ENCODE measurements around the gene USP19. TPM values are rescaled to one million over a fixed set of nuclear protein-coding genes. Genes with fewer than 3 reads are reported as not detected.

The USP19 gene
- total RNA-seq, 1 donor from 2014 or later = 75.9 TPM

- Mint-ChIP-seq H3K27ac (ENCODE audit: unreplicated experiment) (no peak overlapping the region), H3K27me3 (ENCODE audit: unreplicated experiment) (no peaks in the 10 kb centered on the region), H3K36me3 (ENCODE audit: unreplicated experiment) (peaks cover 40% of the 10 kb centered on the region)
These were observed 9.3 kb downstream of the USP19 start for GRCh38 chr3:49111347-49111746.

GRCh38 chr3:49110780-49111179, 9.8 kb downstream of the USP19 start:
- Mint-ChIP-seq H3K36me3 (ENCODE audit: unreplicated experiment) (peaks cover 36% of the 10 kb centered on the region), H3K27ac (ENCODE audit: unreplicated experiment) (no peak overlapping the region), H3K9me3 (ENCODE audit: unreplicated experiment) (no peaks in the 10 kb centered on the region), H3K4me1 (ENCODE audit: unreplicated experiment) (peaks cover 3% of the 10 kb centered on the region), H3K4me3 (ENCODE audit: unreplicated experiment) (no peak overlapping the region), H3K27me3 (ENCODE audit: unreplicated experiment) (no peaks in the 10 kb centered on the region)
- DNase-seq (ENCODE audit: extremely low spot score, unreplicated experiment) = no peak
- TF ChIP-seq CTCF (IDR thresholded peaks at IDR 0.05) = no peak

More at GRCh38 chr3:49111347-49111746, 9.3 kb downstream of the USP19 start:
- Mint-ChIP-seq H3K4me1 (ENCODE audit: unreplicated experiment) (no peaks in the 10 kb centered on the region), H3K4me3 (ENCODE audit: unreplicated experiment) (no peak overlapping the region), H3K9me3 (ENCODE audit: unreplicated experiment) (no peaks in the 10 kb centered on the region)
- DNase-seq (ENCODE audit: extremely low spot score, unreplicated experiment) = no peak
- no peak for TF ChIP-seq CTCF (IDR thresholded peaks at IDR 0.05)

- Mint-ChIP-seq H3K4me3 (ENCODE audit: unreplicated experiment) (no peak overlapping the region), H3K9me3 (ENCODE audit: unreplicated experiment) (no peaks in the 10 kb centered on the region), H3K36me3 (ENCODE audit: unreplicated experiment) (peaks cover 16% of the 10 kb centered on the region), H3K4me1 (ENCODE audit: unreplicated experiment) (peaks cover 22% of the 10 kb centered on the region), H3K27me3 (ENCODE audit: unreplicated experiment) (no peaks in the 10 kb centered on the region), H3K27ac (ENCODE audit: unreplicated experiment) (no peak overlapping the region)
- TF ChIP-seq CTCF (IDR thresholded peaks at IDR 0.05) = no peak
- no peak for DNase-seq (ENCODE audit: extremely low spot score, unreplicated experiment)
These were observed 12.3 kb downstream of the USP19 start for GRCh38 chr3:49108346-49108745.

- H3K27me3 Mint-ChIP-seq (ENCODE audit: unreplicated experiment) = no peaks in the 10 kb centered on the region
- peaks cover 27% of the 10 kb centered on the region for H3K4me1 Mint-ChIP-seq (ENCODE audit: unreplicated experiment)
- TF ChIP-seq CTCF (IDR thresholded peaks at IDR 0.05) = no peak
- H3K4me3 Mint-ChIP-seq (ENCODE audit: unreplicated experiment) = peak within 1 kb of the TSS; percentile 98
- H3K9me3 Mint-ChIP-seq (ENCODE audit: unreplicated experiment) = no peaks in the 10 kb centered on the region
- peak within 1 kb of the TSS; percentile 97 for H3K27ac Mint-ChIP-seq (ENCODE audit: unreplicated experiment)
- peak; percentile 96 for DNase-seq (ENCODE audit: extremely low spot score, unreplicated experiment)
- peaks cover 32% of the 10 kb centered on the region for H3K36me3 Mint-ChIP-seq (ENCODE audit: unreplicated experiment)
These were observed 16.0 kb downstream of the USP19 start, which contains the start of gene QARS1 for GRCh38 chr3:49104427-49105291. QARS1 (minus strand) TSS chr3:49104757; CDS start chr3:49104733, 24 bp downstream.

GRCh38 chr3:49104052-49104426, 16.6 kb downstream of the USP19 start:
- no peaks in the 10 kb centered on the region for H3K9me3 Mint-ChIP-seq (ENCODE audit: unreplicated experiment)
- TF ChIP-seq CTCF (IDR thresholded peaks at IDR 0.05) = no peak

More at GRCh38 chr3:49104052-49104426, 16.6 kb downstream of the USP19 start:
- peak overlapping the region; percentile 98 for H3K4me3 Mint-ChIP-seq (ENCODE audit: unreplicated experiment)
- no peaks in the 10 kb centered on the region for H3K27me3 Mint-ChIP-seq (ENCODE audit: unreplicated experiment)
- DNase-seq (ENCODE audit: extremely low spot score, unreplicated experiment) = no peak
- H3K27ac Mint-ChIP-seq (ENCODE audit: unreplicated experiment) = peak overlapping the region; percentile 97
- H3K4me1 Mint-ChIP-seq (ENCODE audit: unreplicated experiment) = peaks cover 27% of the 10 kb centered on the region
- peaks cover 33% of the 10 kb centered on the region for H3K36me3 Mint-ChIP-seq (ENCODE audit: unreplicated experiment)

All from osteocyte (in vitro differentiated cells).